ENCODE measurements around the gene PODXL.

GRCh38 chr7:131493581-131493980 is 62.8 kb downstream of the PODXL start:
- TF ChIP-seq REST (IDR thresholded peaks at IDR 0.05) (no peak), CTCF (IDR thresholded peaks at IDR 0.05; ENCODE audit: low read depth, low read length, missing input control) (no peak), TAF1 (conservative IDR thresholded peaks at IDR 0.05) (no peak), EGR1 (IDR thresholded peaks at IDR 0.05; ENCODE audit: low read depth in 2 of 2) (no peak), SP1 (IDR thresholded peaks at IDR 0.05) (no peak), GABPA (IDR thresholded peaks at IDR 0.05 in 1 of 2, conservative IDR thresholded peaks at IDR 0.05 in 1 of 2) (no peak), RAD21 (IDR thresholded peaks at IDR 0.05) (no peak), ZBTB33 (IDR thresholded peaks at IDR 0.05) (no peak), ATF3 (IDR thresholded peaks at IDR 0.05) (no peak), JUND (IDR thresholded peaks at IDR 0.05) (no peak), MAX (IDR thresholded peaks at IDR 0.05) (no peak)
